Breast epithelium (tissue), 4 donors: Measurements from ENCODE around the gene ROR1. TPM values are rescaled to one million over a fixed set of nuclear protein-coding genes. Genes with fewer than 3 reads are reported as not detected.

Source experiments
- DNase-seq, 2 donors: peaks; one replicate each; pipeline ENCODE4 v3.0.0-alpha.2; 2019; ENCODE audit warnings: low spot score in 2 of 2
- H3K27ac ChIP-seq, 2 donors: fragments of 200-600 bp; sonication (generic) in 1 of 2; one replicate each; pipeline ENCODE4 v1.5.1; 2016 to 2019; ENCODE audit warnings: mild to moderate bottlenecking in 1 of 2
- H3K27me3 ChIP-seq, 2 donors: fragments of 200-600 bp; sonication (generic) in 1 of 2; one replicate each; pipeline versions ENCODE4 v1.5.1 to v1.6.0; 2017 to 2019; ENCODE audit warnings: control low read depth in 1 of 2, mild to moderate bottlenecking in 1 of 2
- H3K36me3 ChIP-seq: fragments of 200-600 bp; one replicate; pipeline ENCODE4 v1.5.1; 2019
- H3K4me1 ChIP-seq, 2 donors: fragments of 200-600 bp; sonication (generic); one replicate each; pipeline ENCODE4 v1.5.1; 2016 to 2019; ENCODE audit warnings: control low read depth in 1 of 2
- H3K4me3 ChIP-seq, 3 donors: fragments of 200-600 bp; sonication (generic); 1 replicate in 2 of 3; 2 replicates in 1 of 3; pipeline ENCODE4 v1.5.1; 2016 to 2019; ENCODE audit warnings: mild to moderate bottlenecking in 3 of 3, moderate library complexity in 2 of 3
- H3K9me3 ChIP-seq, 2 donors: fragments of 200-600 bp; sonication (generic) in 1 of 2; one replicate each; pipeline ENCODE4 v1.5.1; 2016 to 2019; ENCODE audit warnings: control low read depth in 1 of 2
- POLR2A ChIP-seq: fragments of 450-650 bp; IDR thresholded peaks from one replicate; pipeline ENCODE4 v1.6.1; 2016; ENCODE audit warnings: antibody characterized with exemption, mild to moderate bottlenecking, moderate library complexity
- POLR2AphosphoS5 ChIP-seq, 3 donors: sonication (generic); formaldehyde crosslinking; IDR thresholded peaks; one replicate each; pipeline ENCODE4 v1.6.1; 2017; ENCODE audit warnings: antibody characterized with exemption in 3 of 3
- intact Hi-C: fragments of 100-400 bp; cut with DNase I; formaldehyde crosslinking; loops from one replicate; pipeline ENCODE4 v1.15.1; 2023; ENCODE audit warnings: low total_unique reads
- total RNA-seq, 3 donors: library from RNA; depleted of rRNA; stranded (reverse); fragments of >200 nt; gene quantifications; one replicate each; pipeline ENCODE4 v1.1.0, GENCODE V29; 2016
- TF ChIP-seq, protein P1 (sequence below), 3 donors: fragments of 450-650 bp; IDR thresholded peaks; one replicate each; pipeline ENCODE4 v1.5.1; 2016 to 2017; ENCODE audit warnings: antibody characterized with exemption in 3 of 3, mild to moderate bottlenecking in 3 of 3, moderate library complexity in 3 of 3

The ROR1 gene
- total RNA-seq, 3 donors from 2014 or later: 5.9 to 11.6 (median 7.7) TPM

DNA sequence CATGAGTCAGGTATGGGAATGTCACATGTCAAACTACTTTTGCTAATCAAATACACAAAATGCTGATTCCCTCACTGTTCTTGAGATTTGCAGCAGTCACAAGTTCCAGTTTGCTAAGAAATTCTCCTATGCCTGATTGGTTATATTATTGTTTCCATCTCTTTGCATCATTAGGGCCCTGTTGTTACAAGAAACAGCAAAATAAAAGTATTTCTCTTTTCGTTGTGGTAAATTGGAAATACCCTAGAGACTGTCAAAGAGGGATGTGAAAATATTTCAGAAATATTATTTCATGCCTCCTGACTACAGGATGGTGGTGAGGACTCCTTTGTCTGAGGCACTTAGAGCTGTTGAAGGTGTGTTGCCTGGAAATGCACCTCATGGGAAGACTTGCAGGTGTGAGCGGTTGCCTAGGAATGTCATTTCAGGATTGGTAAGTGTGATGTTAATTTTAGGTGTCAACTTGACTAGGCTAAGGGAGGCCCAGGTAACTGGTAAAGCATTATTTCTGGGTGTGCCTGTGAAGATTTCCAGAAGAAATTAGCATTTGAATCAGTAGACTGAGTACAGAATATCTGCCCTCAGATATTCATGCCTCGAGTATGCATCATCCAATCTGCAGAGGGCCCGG, 117.4 kb downstream of the ROR1 start:
- intact Hi-C loops: no loop called here
- no peak for DNase-seq
- TF ChIP-seq, protein P1, sequence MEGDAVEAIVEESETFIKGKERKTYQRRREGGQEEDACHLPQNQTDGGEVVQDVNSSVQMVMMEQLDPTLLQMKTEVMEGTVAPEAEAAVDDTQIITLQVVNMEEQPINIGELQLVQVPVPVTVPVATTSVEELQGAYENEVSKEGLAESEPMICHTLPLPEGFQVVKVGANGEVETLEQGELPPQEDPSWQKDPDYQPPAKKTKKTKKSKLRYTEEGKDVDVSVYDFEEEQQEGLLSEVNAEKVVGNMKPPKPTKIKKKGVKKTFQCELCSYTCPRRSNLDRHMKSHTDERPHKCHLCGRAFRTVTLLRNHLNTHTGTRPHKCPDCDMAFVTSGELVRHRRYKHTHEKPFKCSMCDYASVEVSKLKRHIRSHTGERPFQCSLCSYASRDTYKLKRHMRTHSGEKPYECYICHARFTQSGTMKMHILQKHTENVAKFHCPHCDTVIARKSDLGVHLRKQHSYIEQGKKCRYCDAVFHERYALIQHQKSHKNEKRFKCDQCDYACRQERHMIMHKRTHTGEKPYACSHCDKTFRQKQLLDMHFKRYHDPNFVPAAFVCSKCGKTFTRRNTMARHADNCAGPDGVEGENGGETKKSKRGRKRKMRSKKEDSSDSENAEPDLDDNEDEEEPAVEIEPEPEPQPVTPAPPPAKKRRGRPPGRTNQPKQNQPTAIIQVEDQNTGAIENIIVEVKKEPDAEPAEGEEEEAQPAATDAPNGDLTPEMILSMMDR (IDR thresholded peaks at IDR 0.05): no peak
- TF ChIP-seq POLR2AphosphoS5 (IDR thresholded peaks at IDR 0.05): no peak
- no peak for TF ChIP-seq POLR2A
- no peak overlapping the region for H3K4me3 ChIP-seq
- no peak overlapping the region for H3K27ac ChIP-seq
- no peaks in the 10 kb centered on the region for H3K27me3 ChIP-seq
- H3K36me3 ChIP-seq: no peaks in the 10 kb centered on the region
- no peaks in the 10 kb centered on the region for H3K4me1 ChIP-seq
- no peaks in the 10 kb centered on the region for H3K9me3 ChIP-seq

DNA sequence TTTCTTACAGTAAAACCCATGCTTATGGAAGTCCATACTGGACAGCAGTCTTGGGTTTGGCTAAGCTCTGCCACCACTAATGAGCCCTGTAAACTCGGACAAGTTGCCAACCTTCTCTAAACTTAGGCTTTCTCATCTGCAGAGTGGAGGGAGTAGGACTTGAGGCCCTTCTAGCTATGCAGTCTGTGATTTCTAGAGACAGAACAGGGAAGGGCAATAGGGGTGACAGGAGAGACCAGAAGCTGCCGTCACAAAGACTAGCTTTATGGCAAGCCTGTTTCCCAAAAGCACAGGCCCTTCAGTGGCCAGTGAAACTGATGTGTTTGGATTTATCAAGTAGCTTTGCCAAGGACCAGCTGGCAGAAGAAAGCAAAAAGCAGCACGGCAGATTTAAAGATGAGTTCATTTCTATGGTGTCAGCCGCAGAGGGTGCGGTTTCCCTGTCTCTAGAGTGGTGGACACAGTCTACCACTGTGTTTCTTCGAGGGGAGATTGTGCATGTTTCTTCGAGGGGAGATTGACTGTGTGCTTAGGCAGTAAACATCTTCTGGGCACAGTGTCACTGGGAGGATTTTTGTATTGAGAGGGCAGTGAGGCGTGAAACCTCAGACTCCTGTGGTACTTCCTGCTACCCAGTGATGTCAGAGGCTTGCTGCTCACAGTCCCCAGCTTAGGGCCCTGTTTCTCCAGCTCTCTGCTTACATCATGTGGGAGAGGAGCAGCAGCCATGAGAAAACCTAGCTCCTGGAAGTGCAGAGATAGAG, 119.0 kb downstream of the ROR1 start:
- intact Hi-C loops: no loop called here
- no peak for DNase-seq
- H3K27ac ChIP-seq: no peak overlapping the region
- no peak for TF ChIP-seq POLR2AphosphoS5 (IDR thresholded peaks at IDR 0.05)
- TF ChIP-seq, protein P1 (IDR thresholded peaks at IDR 0.05): no peak
- no peak for TF ChIP-seq POLR2A
- H3K4me1 ChIP-seq: no peaks in the 10 kb centered on the region
- H3K27me3 ChIP-seq: no peaks in the 10 kb centered on the region
- H3K9me3 ChIP-seq: no peaks in the 10 kb centered on the region
- H3K36me3 ChIP-seq: no peaks in the 10 kb centered on the region
- H3K4me3 ChIP-seq: no peak overlapping the region

DNA sequence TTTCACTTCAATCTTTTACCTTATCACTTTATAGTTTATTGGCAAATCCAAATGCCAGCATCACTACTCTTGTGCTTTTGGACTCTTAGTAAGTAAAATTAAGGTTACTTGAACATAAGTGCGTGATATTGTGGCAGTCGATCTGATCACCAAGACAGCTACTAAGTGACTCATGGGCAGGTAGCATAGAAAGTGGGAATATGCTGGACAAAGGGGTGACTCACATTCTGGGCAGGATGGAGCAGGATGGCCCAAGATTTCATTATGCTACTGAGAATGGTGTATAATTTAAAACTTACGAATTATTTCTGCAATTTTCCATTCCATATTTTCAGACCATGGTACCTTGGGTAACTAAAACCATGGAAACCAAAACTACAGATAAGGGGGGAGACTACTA, 120.2 kb downstream of the ROR1 start:
- Histone ChIP-seq H3K4me1 (no peaks in the 10 kb centered on the region), H3K27me3 (no peaks in the 10 kb centered on the region), H3K36me3 (no peaks in the 10 kb centered on the region), H3K9me3 (no peaks in the 10 kb centered on the region), H3K4me3 (no peak overlapping the region), H3K27ac (no peak overlapping the region)
- intact Hi-C loops: no loop called here
- no peak for DNase-seq
- no peak for TF ChIP-seq POLR2A
- no peak for TF ChIP-seq POLR2AphosphoS5 (IDR thresholded peaks at IDR 0.05)
- TF ChIP-seq, protein P1 (IDR thresholded peaks at IDR 0.05): no peak

DNA sequence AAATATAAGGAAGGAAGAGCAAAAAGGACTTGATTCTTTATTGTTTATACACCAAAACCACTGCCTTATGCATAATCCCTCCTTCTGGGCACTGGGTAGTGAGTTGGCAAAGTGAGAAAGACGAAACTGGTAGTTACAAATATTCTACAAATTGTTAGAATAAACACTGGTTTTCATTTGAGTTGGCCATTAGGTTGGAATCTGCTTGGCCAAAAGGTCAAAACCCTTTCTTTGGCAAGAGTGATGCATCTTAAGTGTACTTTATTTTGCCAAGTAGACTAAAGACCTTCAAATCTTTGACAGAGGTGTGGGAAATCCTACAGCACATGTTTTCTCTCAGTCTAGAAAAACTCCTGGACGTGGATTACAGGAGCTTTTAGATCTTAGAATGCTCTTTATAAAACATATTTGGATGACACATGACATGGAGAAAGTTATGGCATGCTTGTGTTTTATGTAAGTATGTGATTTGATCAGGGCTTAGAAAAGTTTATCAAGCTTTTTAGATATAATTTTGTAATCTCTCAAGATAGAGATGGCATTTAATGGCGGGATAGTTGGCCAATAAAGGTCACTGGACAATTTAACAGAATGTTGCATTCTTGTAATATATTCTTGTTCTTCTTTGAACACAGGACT, 120.9 kb downstream of the ROR1 start:
- Histone ChIP-seq H3K36me3 (no peaks in the 10 kb centered on the region), H3K27ac (no peak overlapping the region), H3K27me3 (no peaks in the 10 kb centered on the region), H3K9me3 (no peaks in the 10 kb centered on the region), H3K4me1 (no peaks in the 10 kb centered on the region), H3K4me3 (no peak overlapping the region)
- TF ChIP-seq POLR2A (no peak), POLR2AphosphoS5 (IDR thresholded peaks at IDR 0.05) (no peak)
- TF ChIP-seq, protein P1 (IDR thresholded peaks at IDR 0.05): no peak
- DNase-seq: no peak
- intact Hi-C loops: no loop called here

DNA sequence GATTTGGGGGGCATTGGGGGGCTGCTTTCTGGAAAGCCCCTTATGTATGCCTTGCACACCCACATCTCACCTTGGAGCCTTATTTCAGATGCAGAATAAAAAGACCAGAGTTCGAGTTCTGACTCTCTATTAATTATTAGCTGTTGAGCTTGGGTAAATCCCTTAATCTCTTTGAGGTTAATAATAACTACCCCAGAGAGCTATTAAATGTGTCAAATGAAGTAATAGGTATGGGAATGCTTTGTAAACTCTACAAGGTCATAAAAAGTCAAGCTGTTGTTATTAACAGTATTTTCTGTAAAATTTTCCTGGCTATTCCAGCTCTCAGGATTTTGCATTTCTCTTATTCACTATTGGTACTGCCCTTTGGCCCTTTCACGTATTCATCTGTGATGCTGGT, 122.9 kb downstream of the ROR1 start:
- Histone ChIP-seq H3K4me1 (no peaks in the 10 kb centered on the region), H3K27me3 (no peaks in the 10 kb centered on the region), H3K27ac (no peak overlapping the region), H3K36me3 (no peaks in the 10 kb centered on the region), H3K9me3 (no peaks in the 10 kb centered on the region), H3K4me3 (no peak overlapping the region)
- intact Hi-C loops: no loop called here
- TF ChIP-seq, protein P1 (IDR thresholded peaks at IDR 0.05): no peak
- TF ChIP-seq POLR2A (no peak), POLR2AphosphoS5 (IDR thresholded peaks at IDR 0.05) (no peak)
- no peak for DNase-seq
